Activated T-cell treated with anti-CD3 and anti-CD28 coated beads, Interleukin-2, amount 50 U/mL, for 24 hours (primary cell): Measurements from ENCODE around the gene OMP.
"Not testable (repeated sequence)": the region's sequence is repeated elsewhere in the genome, so short reads cannot be mapped to it uniquely, and the experiment has no call there.

Experiments
- DNase-seq: peaks from one replicate; pipeline ENCODE4 v3.0.0-alpha.2; 2020
- H3K27ac Mint-ChIP-seq: 2 replicates; pipeline ENCODE4 v1.8.0; 2020; ENCODE audit warnings: mild to moderate bottlenecking, mixed read lengths
- H3K27me3 Mint-ChIP-seq: 2 replicates; pipeline ENCODE4 v1.8.0; 2020; ENCODE audit warnings: mixed read lengths
- H3K36me3 Mint-ChIP-seq: 2 replicates; pipeline ENCODE4 v1.8.0; 2020; ENCODE audit warnings: low read depth, mixed read lengths
- H3K4me1 Mint-ChIP-seq: 2 replicates; pipeline ENCODE4 v1.8.0; 2020; ENCODE audit warnings: low read depth, mixed read lengths
- H3K4me3 Mint-ChIP-seq: 2 replicates; pipeline ENCODE4 v1.8.0; 2020; ENCODE audit warnings: mild to moderate bottlenecking, moderate library complexity, mixed read lengths
- H3K9me3 Mint-ChIP-seq: 2 replicates; pipeline ENCODE4 v1.8.0; 2020; ENCODE audit warnings: mixed read lengths

OMP gene

GRCh38 chr11:77088236-77089003 lies 14.2 kb upstream of the OMP start:
- Mint-ChIP-seq H3K4me1 (peaks cover 4% of the 10 kb centered on the region), H3K36me3 (no peaks in the 10 kb centered on the region), H3K9me3 (no peaks in the 10 kb centered on the region), H3K27ac (no peak overlapping the region), H3K4me3 (no peak overlapping the region), H3K27me3 (no peaks in the 10 kb centered on the region)
- no peak for DNase-seq

GRCh38 chr11:77089004-77089545 lies 13.6 kb upstream of the OMP start:
- DNase-seq: no peak
- no peaks in the 10 kb centered on the region for H3K36me3 Mint-ChIP-seq

GRCh38 chr11:77090046-77090372 lies 12.6 kb upstream of the OMP start:
- Mint-ChIP-seq H3K4me1 (peaks cover 1% of the 10 kb centered on the region), H3K36me3 (no peaks in the 10 kb centered on the region), H3K9me3 (no peaks in the 10 kb centered on the region), H3K27me3 (no peaks in the 10 kb centered on the region), H3K4me3 (no peak overlapping the region), H3K27ac (no peak overlapping the region)
- no peak for DNase-seq

More at GRCh38 chr11:77089004-77089545, 13.6 kb upstream of the OMP start:
- Mint-ChIP-seq H3K27me3 (no peaks in the 10 kb centered on the region), H3K4me1 (peaks cover 1% of the 10 kb centered on the region), H3K4me3 (no peak overlapping the region), H3K9me3 (no peaks in the 10 kb centered on the region), H3K27ac (no peak overlapping the region)

- Mint-ChIP-seq H3K36me3 (no peaks in the 10 kb centered on the region), H3K4me3 (no peak overlapping the region), H3K9me3 (no peaks in the 10 kb centered on the region), H3K27ac (no peak overlapping the region), H3K4me1 (peaks cover 1% of the 10 kb centered on the region), H3K27me3 (no peaks in the 10 kb centered on the region)
- no peak for DNase-seq
Observed at GRCh38 chr11:77090373-77091111, 12.1 kb upstream of the OMP start.

- Mint-ChIP-seq H3K27ac (no peak overlapping the region), H3K27me3 (no peaks in the 10 kb centered on the region), H3K36me3 (no peaks in the 10 kb centered on the region), H3K4me3 (no peak overlapping the region), H3K9me3 (no peaks in the 10 kb centered on the region), H3K4me1 (peaks cover 1% of the 10 kb centered on the region)
- DNase-seq: peak; percentile 87
Observed at GRCh38 chr11:77091146-77091940, 11.3 kb upstream of the OMP start.

- Mint-ChIP-seq H3K36me3 (no peaks in the 10 kb centered on the region), H3K4me1 (peaks cover 1% of the 10 kb centered on the region), H3K4me3 (no peak overlapping the region), H3K9me3 (no peaks in the 10 kb centered on the region), H3K27ac (no peak overlapping the region), H3K27me3 (no peaks in the 10 kb centered on the region)
- no peak for DNase-seq
Observed at GRCh38 chr11:77092382-77092781, 10.3 kb upstream of the OMP start.

GRCh38 chr11:77093056-77093891 lies 9.4 kb upstream of the OMP start:
- Mint-ChIP-seq H3K36me3 (no peaks in the 10 kb centered on the region), H3K4me3 (no peak overlapping the region), H3K27me3 (no peaks in the 10 kb centered on the region), H3K4me1 (peaks cover 1% of the 10 kb centered on the region), H3K9me3 (no peaks in the 10 kb centered on the region), H3K27ac (no peak overlapping the region)
- DNase-seq: no peak

GRCh38 chr11:77093987-77094840 lies 8.4 kb upstream of the OMP start:
- no peak overlapping the region for H3K27ac Mint-ChIP-seq

GRCh38 chr11:77094841-77095365 lies 7.7 kb upstream of the OMP start:
- H3K36me3 Mint-ChIP-seq: no peaks in the 10 kb centered on the region
- no peak for DNase-seq
- no peaks in the 10 kb centered on the region for H3K27me3 Mint-ChIP-seq
- H3K4me1 Mint-ChIP-seq: peaks cover 1% of the 10 kb centered on the region
- H3K27ac Mint-ChIP-seq: no peak overlapping the region
- H3K4me3 Mint-ChIP-seq: no peak overlapping the region
- H3K9me3 Mint-ChIP-seq: no peaks in the 10 kb centered on the region

More at GRCh38 chr11:77093987-77094840, 8.4 kb upstream of the OMP start:
- no peak overlapping the region for H3K4me3 Mint-ChIP-seq
- peaks cover 1% of the 10 kb centered on the region for H3K4me1 Mint-ChIP-seq
- H3K27me3 Mint-ChIP-seq: no peaks in the 10 kb centered on the region
- DNase-seq: no peak
- no peaks in the 10 kb centered on the region for H3K9me3 Mint-ChIP-seq
- no peaks in the 10 kb centered on the region for H3K36me3 Mint-ChIP-seq

GRCh38 chr11:77095551-77096490 lies 6.8 kb upstream of the OMP start:
- no peak for DNase-seq
- Mint-ChIP-seq H3K36me3 (no peaks in the 10 kb centered on the region), H3K27me3 (no peaks in the 10 kb centered on the region), H3K9me3 (no peaks in the 10 kb centered on the region), H3K27ac (no peak overlapping the region), H3K4me1 (peaks cover 1% of the 10 kb centered on the region), H3K4me3 (no peak overlapping the region)

- Mint-ChIP-seq H3K4me3 (no peak overlapping the region), H3K27ac (no peak overlapping the region), H3K36me3 (no peaks in the 10 kb centered on the region), H3K9me3 (no peaks in the 10 kb centered on the region), H3K4me1 (no peaks in the 10 kb centered on the region), H3K27me3 (no peaks in the 10 kb centered on the region)
- DNase-seq: no peak
Observed at GRCh38 chr11:77096591-77097019, 6.0 kb upstream of the OMP start.

GRCh38 chr11:77097180-77097579 lies 5.5 kb upstream of the OMP start:
- H3K27ac Mint-ChIP-seq, DNase-seq, H3K4me1 Mint-ChIP-seq: not testable (repeated sequence)

More at GRCh38 chr11:77097180-77097579, 5.5 kb upstream of the OMP start:
- H3K9me3 Mint-ChIP-seq, H3K36me3 Mint-ChIP-seq, H3K27me3 Mint-ChIP-seq, H3K4me3 Mint-ChIP-seq: not testable (repeated sequence)
